Neuronal stem cell (in vitro differentiated cells): Measurements from ENCODE around the gene DNHD1.

Experiments used
- DNase-seq: peaks from one replicate; pipeline ENCODE4 v3.0.0-alpha.2; 2013; ENCODE audit warnings: low spot score
- H2AFZ ChIP-seq: one replicate; pipeline ENCODE4 v1.6.1; 2013; ENCODE audit warnings: mild to moderate bottlenecking, low read length, inconsistent platforms
- H2AK5ac ChIP-seq: 2 replicates; pipeline ENCODE4 v1.6.1; 2013; ENCODE audit warnings: low read depth, mild to moderate bottlenecking, inconsistent platforms, low read length, moderate library complexity, mixed read lengths
- H2BK120ac ChIP-seq: 2 replicates; pipeline ENCODE4 v1.6.1; 2013; ENCODE audit warnings: low read depth, mild to moderate bottlenecking, inconsistent platforms, low read length, moderate library complexity, mixed read lengths
- H2BK12ac ChIP-seq: one replicate; pipeline ENCODE4 v1.6.1; 2013; ENCODE audit warnings: low read length, inconsistent platforms
- H2BK15ac ChIP-seq: 2 replicates; pipeline ENCODE4 v1.6.1; 2013; ENCODE audit warnings: mild to moderate bottlenecking, low read length, inconsistent platforms, mixed read lengths
- H2BK5ac ChIP-seq: one replicate; pipeline ENCODE4 v1.6.1; 2013; ENCODE audit warnings: inconsistent platforms, mild to moderate bottlenecking, low read length, moderate library complexity
- H3K14ac ChIP-seq: one replicate; pipeline ENCODE4 v1.6.1; 2013; ENCODE audit warnings: low read length, inconsistent platforms
- H3K18ac ChIP-seq: 2 replicates; pipeline ENCODE4 v1.6.1; 2013; ENCODE audit warnings: low read length, inconsistent platforms
- H3K23ac ChIP-seq: 2 replicates; pipeline ENCODE4 v1.6.1; 2013; ENCODE audit warnings: low read depth, mild to moderate bottlenecking, mixed read lengths, low read length, inconsistent platforms; ENCODE audit not compliant: poor library complexity
- H3K27ac ChIP-seq: replicated peaks from 3 replicates; pipeline ENCODE4 v1.5.1; 2013; ENCODE audit warnings: low read length, inconsistent platforms
- H3K27me3 ChIP-seq, 3 experiments: 2 replicates each; pipeline ENCODE4 v1.6.1; 2013; ENCODE audit warnings: low read length in 3 of 3, mild to moderate bottlenecking in 2 of 3, inconsistent platforms in 1 of 3, low read depth in 1 of 3, mixed read lengths in 1 of 3, moderate library complexity in 1 of 3; ENCODE audit not compliant: control insufficient read depth in 3 of 3, insufficient read depth in 3 of 3
- H3K36me3 ChIP-seq, 2 donors: replicated peaks in 1 of 2; 2 replicates each; pipeline ENCODE4 v1.6.1; 2013; ENCODE audit warnings: low read length in 2 of 2; ENCODE audit not compliant: control insufficient read depth in 2 of 2, insufficient read depth in 2 of 2
- H3K4ac ChIP-seq: 2 replicates; pipeline ENCODE4 v1.6.1; 2013; ENCODE audit warnings: inconsistent platforms, mild to moderate bottlenecking, low read length, moderate library complexity
- H3K4me1 ChIP-seq, 2 donors: 1 replicate in 1 of 2; 2 replicates in 1 of 2; pipeline ENCODE4 v1.6.1; 2013; ENCODE audit warnings: low read length in 2 of 2, low read depth in 1 of 2; ENCODE audit not compliant: control insufficient read depth in 2 of 2, insufficient read depth in 1 of 2
- H3K4me2 ChIP-seq: one replicate; pipeline ENCODE4 v1.6.1; 2013; ENCODE audit warnings: mild to moderate bottlenecking, low read length, inconsistent platforms; ENCODE audit not compliant: insufficient read depth, poor library complexity, severe bottlenecking
- H3K4me3 ChIP-seq, 2 donors: 2 replicates each; pipeline ENCODE4 v1.5.1; 2013; ENCODE audit warnings: low read length in 2 of 2, mild to moderate bottlenecking in 2 of 2, inconsistent platforms in 1 of 2, moderate library complexity in 1 of 2
- H3K79me1 ChIP-seq: one replicate; pipeline ENCODE4 v1.6.1; 2013; ENCODE audit warnings: low read depth, mild to moderate bottlenecking, inconsistent platforms, low read length, moderate library complexity
- H3K9ac ChIP-seq: one replicate; pipeline ENCODE4 v1.6.1; 2013; ENCODE audit warnings: mild to moderate bottlenecking, low read depth, low read length, inconsistent platforms; ENCODE audit not compliant: poor library complexity
- H3K9me3 ChIP-seq, 2 donors: replicated peaks in 1 of 2; 2 replicates each; pipeline versions ENCODE3 to v1.6.1; 2013; ENCODE audit warnings: low read length in 2 of 2, mild to moderate bottlenecking in 2 of 2, inconsistent platforms in 1 of 2, low read depth in 1 of 2, mixed read lengths in 1 of 2, moderate library complexity in 1 of 2; ENCODE audit not compliant: control insufficient read depth in 2 of 2, insufficient read depth in 1 of 2
- H4K8ac ChIP-seq: one replicate; pipeline ENCODE4 v1.6.1; 2013; ENCODE audit warnings: low read depth, mild to moderate bottlenecking, inconsistent platforms, low read length, moderate library complexity
- H4K91ac ChIP-seq: one replicate; pipeline ENCODE4 v1.6.1; 2013; ENCODE audit warnings: low read length, low read depth, mild to moderate bottlenecking, inconsistent platforms; ENCODE audit not compliant: poor library complexity
- WGBS, 2 donors: extraction: QIAGEN DNeasy Blood & Tissue Kit; methylation state at CpG; one replicate each; pipeline ENCODE4 v1.1.7; 2013; ENCODE audit warnings: missing lambda C conversion rate in 2 of 2, mixed read lengths in 1 of 2; ENCODE audit not compliant: insufficient read length in 2 of 2, insufficient replicate concordance in 1 of 2; ENCODE audit errors: extremely low coverage in 2 of 2; 5-methylcytosine and 5-hydroxymethylcytosine counted together

DNHD1 gene

DNA sequence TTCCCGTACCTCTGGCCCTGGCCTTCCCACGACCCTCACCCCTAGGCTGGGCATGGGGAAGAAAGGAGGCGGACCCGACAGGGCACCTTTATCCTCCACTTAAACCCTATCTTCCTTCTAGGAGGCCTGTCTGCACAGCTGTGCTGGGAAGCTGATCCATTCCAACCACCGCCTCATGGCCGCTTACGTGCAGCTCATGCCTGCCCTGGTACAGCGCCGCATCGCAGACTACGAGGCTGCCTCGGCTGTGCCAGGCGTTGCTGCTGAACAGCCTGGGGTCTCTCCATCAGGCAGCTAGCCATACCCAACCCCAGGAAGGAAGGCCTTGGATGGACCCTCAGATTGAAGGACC is 15.2 kb upstream of the DNHD1 start:
- Histone ChIP-seq H2BK120ac (no peak overlapping the region), H3K36me3 (peaks cover 31 to 81% of the 10 kb centered on the region in 2 donors), H3K14ac (no peak overlapping the region), H3K27me3 (no peaks in the 10 kb centered on the region), H3K4me1 (peaks cover 5 to 9% of the 10 kb centered on the region in 2 donors), H4K8ac (no peak overlapping the region), H3K4me2 (peak overlapping the region; percentile 85), H2BK12ac (no peak overlapping the region), H3K79me1 (peaks cover 14% of the 10 kb centered on the region), H3K4me3 (peak overlapping the region; percentile 84 to 88), H4K91ac (no peak overlapping the region), H3K4ac (no peak overlapping the region), H3K27ac (peak overlapping the region; percentile 57), H3K9me3 (no peaks in the 10 kb centered on the region), H3K18ac (peak overlapping the region; percentile 78), H3K23ac (peak overlapping the region; percentile 86), H2AK5ac (peak overlapping the region; percentile 36), H2AFZ (peak overlapping the region; percentile 70), H2BK15ac (peak overlapping the region; percentile 5), H2BK5ac (peak overlapping the region; percentile 82), H3K9ac (peak overlapping the region; percentile 96)
- WGBS, 2 donors = no CpG with 5 or more reads among the region's 13 CpGs
- no peak for DNase-seq

DNA sequence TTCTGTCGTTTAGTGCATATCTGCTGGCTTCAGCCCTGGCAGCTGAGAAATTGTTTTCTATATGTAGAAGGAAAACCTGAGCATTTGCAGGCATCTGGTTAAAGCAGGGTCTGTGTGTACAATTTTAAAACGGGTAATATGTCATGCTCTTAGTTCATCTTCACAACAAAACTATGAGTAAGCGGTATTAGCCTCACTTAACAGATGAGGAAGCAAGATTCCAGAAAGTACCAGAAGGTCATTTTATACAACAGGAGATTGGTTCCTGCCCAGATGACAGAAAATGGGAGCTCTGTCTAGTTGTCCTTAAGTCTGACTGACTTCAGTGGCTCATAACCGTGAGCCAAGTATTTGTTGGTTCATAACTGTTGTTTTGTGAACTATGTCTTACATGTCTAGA is 14.6 kb upstream of the DNHD1 start:
- Histone ChIP-seq H2BK5ac (no peak overlapping the region), H2BK120ac (no peak overlapping the region), H3K23ac (no peak overlapping the region), H2AFZ (no peak overlapping the region), H4K91ac (no peak overlapping the region), H3K9ac (no peak overlapping the region), H3K4me1 (peaks cover 5 to 9% of the 10 kb centered on the region in 2 donors), H3K27me3 (no peaks in the 10 kb centered on the region), H2BK12ac (no peak overlapping the region), H2BK15ac (no peak overlapping the region), H3K4ac (no peak overlapping the region), H4K8ac (no peak overlapping the region), H2AK5ac (no peak overlapping the region), H3K14ac (no peak overlapping the region), H3K27ac (no peak overlapping the region), H3K4me2 (peak overlapping the region; percentile 85), H3K18ac (no peak overlapping the region), H3K9me3 (no peaks in the 10 kb centered on the region), H3K79me1 (peaks cover 14% of the 10 kb centered on the region), H3K36me3 (peaks cover 32 to 81% of the 10 kb centered on the region in 2 donors), H3K4me3 (peak overlapping the region in 1 of 2 donors; percentile 84)
- no CpG with 5 or more reads among the region's 4 CpGs for whole genome bisulfite sequencing, 2 donors
- no peak for DNase-seq

DNA sequence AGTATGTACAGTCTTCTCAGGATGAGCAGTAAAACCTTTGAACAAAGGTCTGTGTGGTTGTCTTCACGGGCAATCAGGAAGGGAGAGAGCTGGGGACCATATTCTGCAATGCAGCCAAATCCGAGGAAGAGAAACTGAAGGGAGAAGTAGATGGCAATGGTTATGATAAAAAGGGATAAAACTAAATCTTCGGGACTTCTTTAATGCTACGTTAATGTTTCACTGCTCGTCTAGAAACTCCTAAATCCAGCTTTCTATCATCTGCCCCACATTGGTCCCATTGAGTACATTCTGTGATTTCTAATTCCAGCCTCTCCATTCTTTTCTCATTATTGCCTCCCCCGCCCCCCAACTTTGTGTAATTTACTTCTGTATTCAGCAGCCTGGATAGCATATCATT is 14.1 kb upstream of the DNHD1 start:
- H3K36me3 ChIP-seq = peaks cover 29 to 81% of the 10 kb centered on the region in 2 donors
- H4K91ac ChIP-seq = no peak overlapping the region
- H2AK5ac ChIP-seq = no peak overlapping the region
- no peak overlapping the region for H3K27ac ChIP-seq
- no peak overlapping the region for H3K4me3 ChIP-seq
- no peak overlapping the region for H2BK120ac ChIP-seq
- no peak overlapping the region for H2BK12ac ChIP-seq
- no peak overlapping the region for H2AFZ ChIP-seq
- DNase-seq = no peak
- H3K4ac ChIP-seq = no peak overlapping the region
- H3K14ac ChIP-seq = no peak overlapping the region
- H3K27me3 ChIP-seq = no peaks in the 10 kb centered on the region
- H4K8ac ChIP-seq = no peak overlapping the region
- no peak overlapping the region for H2BK15ac ChIP-seq
- H3K9me3 ChIP-seq = no peaks in the 10 kb centered on the region
- H3K4me2 ChIP-seq = no peak overlapping the region
- WGBS, 2 donors = no CpG with 5 or more reads among the region's 6 CpGs
- H3K23ac ChIP-seq = no peak overlapping the region
- no peak overlapping the region for H2BK5ac ChIP-seq
- peaks cover 14% of the 10 kb centered on the region for H3K79me1 ChIP-seq
- H3K4me1 ChIP-seq = peaks cover 5 to 9% of the 10 kb centered on the region in 2 donors
- H3K9ac ChIP-seq = no peak overlapping the region
- no peak overlapping the region for H3K18ac ChIP-seq

DNA sequence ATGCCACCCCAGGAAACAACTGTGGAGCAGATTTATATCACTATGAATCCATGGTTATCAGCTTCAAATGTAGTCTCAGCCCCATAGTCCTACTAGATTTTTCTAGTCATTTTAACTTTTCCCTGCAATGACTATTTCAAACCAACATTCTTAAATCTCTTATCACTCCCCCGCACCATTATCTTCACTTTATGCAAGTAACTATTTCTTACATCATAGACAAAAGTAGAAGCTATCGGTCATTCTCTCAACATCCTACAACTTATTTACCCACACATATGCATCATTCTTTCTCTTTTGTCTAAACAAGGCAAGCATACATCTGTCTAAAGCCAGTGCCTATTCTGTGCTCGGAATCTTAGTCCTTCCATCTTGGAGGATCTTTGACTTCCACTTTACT is 11.4 kb upstream of the DNHD1 start:
- Histone ChIP-seq H3K9me3 (no peaks in the 10 kb centered on the region), H3K27ac (no peak overlapping the region), H4K91ac (no peak overlapping the region), H3K27me3 (no peaks in the 10 kb centered on the region), H2BK120ac (no peak overlapping the region), H3K9ac (no peak overlapping the region), H3K18ac (no peak overlapping the region), H4K8ac (no peak overlapping the region), H2BK5ac (no peak overlapping the region), H3K36me3 (peaks cover 23 to 83% of the 10 kb centered on the region in 2 donors), H3K4me1 (peaks cover 0 to 4% of the 10 kb centered on the region in 2 donors), H2AK5ac (no peak overlapping the region), H3K4ac (no peak overlapping the region), H3K4me3 (no peak overlapping the region), H2AFZ (no peak overlapping the region), H3K14ac (no peak overlapping the region), H2BK15ac (no peak overlapping the region), H3K4me2 (no peak overlapping the region), H2BK12ac (no peak overlapping the region), H3K23ac (no peak overlapping the region), H3K79me1 (peaks cover 9% of the 10 kb centered on the region)
- no peak for DNase-seq
- WGBS, 2 donors = 100% methylated on average over 1 of the region's 3 CpGs; no CpG with 5 or more reads in 1 of the 2 donors
